Stomach (tissue), 9 donors: ENCODE data around the gene BRCA2. TPM values are rescaled to one million over a fixed set of nuclear protein-coding genes. Genes with fewer than 3 reads are reported as not detected.
A peak's percentile ranks its signal among the peaks of the same experiment; 100 is the strongest.

Experiments used
- DNase-seq, 2 donors: peaks; one replicate each; pipeline versions ENCODE4 v3.0.0 to v3.0.0-alpha.2; 2013 to 2019
- H3K27ac ChIP-seq, 5 donors: fragments of 200-600 bp in 4 of 5; sonication (generic) in 4 of 5; one replicate each; pipeline ENCODE4 v1.5.1; 2013 to 2019; ENCODE audit warnings: mild to moderate bottlenecking in 1 of 5, moderate library complexity in 1 of 5
- H3K27me3 ChIP-seq, 3 donors: fragments of 200-600 bp; sonication (generic); one replicate each; pipeline ENCODE4 v1.5.1; 2017 to 2019; ENCODE audit warnings: mixed run types in 1 of 3
- H3K36me3 ChIP-seq, 4 donors: fragments of 200-600 bp; sonication (generic); 1 replicate in 3 of 4; 2 replicates in 1 of 4; pipeline ENCODE4 v1.5.1; 2016 to 2019
- H3K4me1 ChIP-seq, 4 donors: fragments of 200-600 bp; sonication (generic); one replicate each; pipeline ENCODE4 v1.5.1; 2016 to 2019
- H3K4me3 ChIP-seq, 4 donors: fragments of 200-600 bp; sonication (generic) in 3 of 4; one replicate each; pipeline ENCODE4 v1.5.1; 2016 to 2019; ENCODE audit warnings: mild to moderate bottlenecking in 1 of 4
- H3K9me3 ChIP-seq, 4 donors: fragments of 200-600 bp; sonication (generic); one replicate each; pipeline ENCODE4 v1.5.1; 2016 to 2019
- CTCF ChIP-seq, 7 experiments: fragments of 450-650 bp in 4 of 7; fragments of 200-600 bp in 3 of 7; sonication (generic) in 3 of 7; IDR thresholded peaks; one replicate each; pipeline ENCODE4 v1.5.1; 2016 to 2019; ENCODE audit warnings: antibody characterized with exemption in 7 of 7, control low read depth in 2 of 7, mild to moderate bottlenecking in 1 of 7
- EP300 ChIP-seq: sonication (generic); formaldehyde crosslinking; IDR thresholded peaks from one replicate; pipeline ENCODE4 v1.6.1; 2017; ENCODE audit warnings: antibody characterized with exemption
- POLR2A ChIP-seq, 4 donors: fragments of 450-650 bp; IDR thresholded peaks; one replicate each; pipeline ENCODE4 v1.6.1; 2016; ENCODE audit warnings: antibody characterized with exemption in 4 of 4, control low read depth in 2 of 4, mild to moderate bottlenecking in 1 of 4, moderate library complexity in 1 of 4
- POLR2AphosphoS5 ChIP-seq, 3 donors: sonication (generic); formaldehyde crosslinking; IDR thresholded peaks; one replicate each; pipeline ENCODE4 v1.6.1; 2016; ENCODE audit warnings: antibody characterized with exemption in 3 of 3
- WGBS, 5 donors: extraction: QIAGEN DNeasy Blood & Tissue Kit in 3 of 5; methylation state at CpG; one replicate each; pipeline versions ENCODE4 v1.1.5 to v1.1.7; 2013 to 2018; 5-methylcytosine and 5-hydroxymethylcytosine counted together
- intact Hi-C: fragments of 100-400 bp; cut with DNase I; formaldehyde crosslinking; loops from one replicate; pipeline ENCODE4 v1.15.1; 2023; ENCODE audit warnings: low total_unique reads
- polyA plus RNA-seq, 3 donors: library from polyadenylated mRNA; stranded (reverse); fragments of 200-250 nt; gene quantifications; one replicate each; pipeline ENCODE4 v1.2.3, GENCODE V29; 2013
- total RNA-seq, 5 donors: library from RNA; depleted of rRNA; stranded (reverse); fragments of >200 nt; gene quantifications; one replicate each; pipeline versions ENCODE4 v1.1.0 to v1.2.3, GENCODE V29; 2014 to 2016
- donor health status: healthy with polysubstance abuse.
- donor health status: Bipolar disorder and iron deficiency.
- donor health status: healthy.

Gene BRCA2
- total and polyA plus RNA-seq, 8 donors: 0.53 to 16.2 (median 1.2) TPM

GRCh38 chr13:32272021-32272683 is 43.2 kb upstream of the BRCA2 start:
- 66 to 85% (median 70%) methylated on average over 4 of the region's 4 CpGs for WGBS, 5 donors
- H3K27ac ChIP-seq: peak overlapping the region in 1 of 5 donors; percentile 29
- no peak for DNase-seq
- TF ChIP-seq POLR2AphosphoS5 (IDR thresholded peaks at IDR 0.05): no peak
- no peak for TF ChIP-seq POLR2A (IDR thresholded peaks at IDR 0.05)
- no peak for TF ChIP-seq EP300
- no peak for TF ChIP-seq CTCF (IDR thresholded peaks at IDR 0.05)
- intact Hi-C loops: no loop called here
- H3K27me3 ChIP-seq: no peaks in the 10 kb centered on the region
- peaks cover 12 to 85% (median 80%) of the 10 kb centered on the region in 4 donors for H3K36me3 ChIP-seq
- H3K9me3 ChIP-seq: no peaks in the 10 kb centered on the region
- no peak overlapping the region for H3K4me3 ChIP-seq
- no peaks in the 10 kb centered on the region for H3K4me1 ChIP-seq

- Histone ChIP-seq H3K27ac (no peak overlapping the region), H3K9me3 (no peaks in the 10 kb centered on the region), H3K27me3 (no peaks in the 10 kb centered on the region), H3K4me1 (no peaks in the 10 kb centered on the region), H3K4me3 (no peak overlapping the region), H3K36me3 (peaks cover 21 to 85% (median 80%) of the 10 kb centered on the region in 4 donors)
- intact Hi-C loops: no loop called here
- WGBS, 5 donors: 14 to 100% (median 94%) methylated on average over 1 of the region's 1 CpG
- no peak for DNase-seq
- TF ChIP-seq EP300 (no peak), CTCF (IDR thresholded peaks at IDR 0.05) (no peak), POLR2A (IDR thresholded peaks at IDR 0.05) (no peak), POLR2AphosphoS5 (IDR thresholded peaks at IDR 0.05) (no peak)
These were observed 37.5 kb upstream of the BRCA2 start for GRCh38 chr13:32277839-32278238.

GRCh38 chr13:32278426-32278825 is 36.9 kb upstream of the BRCA2 start:
- Histone ChIP-seq H3K36me3 (peaks cover 21 to 84% (median 81%) of the 10 kb centered on the region in 4 donors), H3K27me3 (no peaks in the 10 kb centered on the region), H3K27ac (no peak overlapping the region), H3K4me3 (no peak overlapping the region), H3K4me1 (no peaks in the 10 kb centered on the region), H3K9me3 (no peaks in the 10 kb centered on the region)
- no peak for TF ChIP-seq EP300
- no peak for TF ChIP-seq POLR2A (IDR thresholded peaks at IDR 0.05)
- TF ChIP-seq POLR2AphosphoS5 (IDR thresholded peaks at IDR 0.05): no peak
- no peak for TF ChIP-seq CTCF (IDR thresholded peaks at IDR 0.05)
- 74 to 89% (median 82%) methylated on average over 3 of the region's 3 CpGs for WGBS, 5 donors
- no peak for DNase-seq
- intact Hi-C loops: no loop called here

GRCh38 chr13:32281096-32281495 is 34.2 kb upstream of the BRCA2 start:
- WGBS, 5 donors: 76 to 92% (median 86%) methylated on average over 1 of the region's 1 CpG
- H3K36me3 ChIP-seq: peaks cover 15 to 64% (median 61%) of the 10 kb centered on the region in 4 donors

More at GRCh38 chr13:32281096-32281495, 34.2 kb upstream of the BRCA2 start:
- no peaks in the 10 kb centered on the region for H3K27me3 ChIP-seq
- no peak overlapping the region for H3K4me3 ChIP-seq
- peaks cover 0 to 22% (median 10%) of the 10 kb centered on the region in 4 donors for H3K4me1 ChIP-seq
- H3K27ac ChIP-seq: no peak overlapping the region
- no peak for TF ChIP-seq EP300
- TF ChIP-seq POLR2AphosphoS5 (IDR thresholded peaks at IDR 0.05): no peak
- intact Hi-C loops: no loop called here
- H3K9me3 ChIP-seq: no peaks in the 10 kb centered on the region
- no peak for DNase-seq
